ENCODE measurements around the gene MFSD6. TPM values are rescaled to one million over a fixed set of nuclear protein-coding genes. Genes with fewer than 3 reads are reported as not detected.
A peak's percentile ranks its signal among the peaks of the same experiment; 100 is the strongest.

Gene MFSD6
- total and polyA plus RNA-seq, 4 donors = 11.7 to 61.7 (median 37.4) TPM

DNA sequence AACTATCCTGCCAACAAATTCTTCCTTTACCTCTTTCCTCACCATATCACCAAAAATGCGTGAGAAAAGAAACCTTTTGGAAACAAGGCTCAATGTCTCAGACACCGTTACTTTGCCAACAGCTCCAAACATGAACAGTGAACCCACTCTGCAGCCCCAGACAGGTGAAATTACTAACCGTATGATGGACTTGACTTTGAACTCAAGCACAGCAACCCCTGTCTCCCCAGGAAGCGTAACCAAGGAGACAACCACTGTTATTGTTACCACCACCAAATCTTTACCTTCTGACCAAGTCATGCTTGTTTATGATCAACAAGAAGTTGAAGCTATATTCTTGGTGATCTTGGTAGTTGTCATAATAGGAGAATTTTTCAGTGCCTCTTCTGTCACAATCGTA lies 28.4 kb downstream of the MFSD6 start:
- DNase-seq (no peak), ATAC-seq (ENCODE audit: insufficient read depth, low FRiP score) (no peak)
- no peak overlapping the region for H3K9ac ChIP-seq (ENCODE audit: insufficient read depth in 1 of 2, low read length in 2 of 2)
- H3K9me3 ChIP-seq (ENCODE audit: control insufficient read depth in 4 of 4, insufficient read depth in 3 of 4, low read length in 3 of 4) = no peaks in the 10 kb centered on the region
- peaks cover 0 to 2% (median 0%) of the 10 kb centered on the region in 5 donors for H3K4me1 ChIP-seq (ENCODE audit: control insufficient read depth in 5 of 5, insufficient read depth in 5 of 5, low read length in 5 of 5)
- WGBS, 2 donors = 96 to 98% methylated on average over 5 of the region's 5 CpGs
- no peak overlapping the region for H3K27ac ChIP-seq (ENCODE audit: low read depth in 1 of 2, low read length in 1 of 2)
- H3K36me3 ChIP-seq (ENCODE audit: control insufficient read depth in 4 of 4, insufficient read depth in 4 of 4, low read length in 4 of 4) = peaks cover 0 to 9% (median 3%) of the 10 kb centered on the region in 4 donors
- TF ChIP-seq, protein P1, sequence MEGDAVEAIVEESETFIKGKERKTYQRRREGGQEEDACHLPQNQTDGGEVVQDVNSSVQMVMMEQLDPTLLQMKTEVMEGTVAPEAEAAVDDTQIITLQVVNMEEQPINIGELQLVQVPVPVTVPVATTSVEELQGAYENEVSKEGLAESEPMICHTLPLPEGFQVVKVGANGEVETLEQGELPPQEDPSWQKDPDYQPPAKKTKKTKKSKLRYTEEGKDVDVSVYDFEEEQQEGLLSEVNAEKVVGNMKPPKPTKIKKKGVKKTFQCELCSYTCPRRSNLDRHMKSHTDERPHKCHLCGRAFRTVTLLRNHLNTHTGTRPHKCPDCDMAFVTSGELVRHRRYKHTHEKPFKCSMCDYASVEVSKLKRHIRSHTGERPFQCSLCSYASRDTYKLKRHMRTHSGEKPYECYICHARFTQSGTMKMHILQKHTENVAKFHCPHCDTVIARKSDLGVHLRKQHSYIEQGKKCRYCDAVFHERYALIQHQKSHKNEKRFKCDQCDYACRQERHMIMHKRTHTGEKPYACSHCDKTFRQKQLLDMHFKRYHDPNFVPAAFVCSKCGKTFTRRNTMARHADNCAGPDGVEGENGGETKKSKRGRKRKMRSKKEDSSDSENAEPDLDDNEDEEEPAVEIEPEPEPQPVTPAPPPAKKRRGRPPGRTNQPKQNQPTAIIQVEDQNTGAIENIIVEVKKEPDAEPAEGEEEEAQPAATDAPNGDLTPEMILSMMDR (IDR thresholded peaks at IDR 0.05; ENCODE audit: control extremely low read depth, extremely low read depth) = no peak
- no peaks in the 10 kb centered on the region for H3K27me3 ChIP-seq (ENCODE audit: control insufficient read depth in 3 of 3, insufficient read depth in 3 of 3, low read length in 2 of 3)
- no peak overlapping the region for H3K4me3 ChIP-seq

DNA sequence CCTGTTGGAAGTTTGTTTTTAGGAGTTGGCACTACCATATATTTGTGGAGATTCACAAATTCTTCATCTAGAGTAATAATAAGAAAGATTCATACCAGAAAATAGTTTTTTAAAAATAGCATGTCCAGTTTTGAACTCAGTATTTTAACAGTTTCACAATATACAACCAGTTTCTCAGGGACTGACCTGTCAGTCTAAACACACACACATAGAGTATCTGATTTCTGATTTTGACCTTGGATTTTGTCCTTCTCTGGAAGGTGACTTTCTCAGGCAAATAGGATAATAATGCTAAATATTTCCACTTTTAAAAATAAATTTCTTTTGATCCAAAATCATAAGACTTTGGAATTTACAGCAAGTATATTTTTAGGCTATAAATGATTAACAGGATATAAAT lies 32.0 kb downstream of the MFSD6 start:
- H3K36me3 ChIP-seq (ENCODE audit: control insufficient read depth in 4 of 4, insufficient read depth in 4 of 4, low read length in 4 of 4) = peaks cover 0 to 9% (median 3%) of the 10 kb centered on the region in 4 donors
- peaks cover 0 to 12% (median 6%) of the 10 kb centered on the region in 5 donors for H3K4me1 ChIP-seq (ENCODE audit: control insufficient read depth in 5 of 5, insufficient read depth in 5 of 5, low read length in 5 of 5)
- DNase-seq (no peak), ATAC-seq (ENCODE audit: insufficient read depth, low FRiP score) (no peak)
- TF ChIP-seq, protein P1 (IDR thresholded peaks at IDR 0.05; ENCODE audit: control extremely low read depth, extremely low read depth) = no peak
- no peaks in the 10 kb centered on the region for H3K9me3 ChIP-seq (ENCODE audit: control insufficient read depth in 4 of 4, insufficient read depth in 3 of 4, low read length in 3 of 4)
- no peak overlapping the region for H3K4me3 ChIP-seq
- H3K27me3 ChIP-seq (ENCODE audit: control insufficient read depth in 3 of 3, insufficient read depth in 3 of 3, low read length in 2 of 3) = no peaks in the 10 kb centered on the region
- no peak overlapping the region for H3K27ac ChIP-seq (ENCODE audit: low read depth in 1 of 2, low read length in 1 of 2)
- H3K9ac ChIP-seq (ENCODE audit: insufficient read depth in 1 of 2, low read length in 2 of 2) = no peak overlapping the region

DNA sequence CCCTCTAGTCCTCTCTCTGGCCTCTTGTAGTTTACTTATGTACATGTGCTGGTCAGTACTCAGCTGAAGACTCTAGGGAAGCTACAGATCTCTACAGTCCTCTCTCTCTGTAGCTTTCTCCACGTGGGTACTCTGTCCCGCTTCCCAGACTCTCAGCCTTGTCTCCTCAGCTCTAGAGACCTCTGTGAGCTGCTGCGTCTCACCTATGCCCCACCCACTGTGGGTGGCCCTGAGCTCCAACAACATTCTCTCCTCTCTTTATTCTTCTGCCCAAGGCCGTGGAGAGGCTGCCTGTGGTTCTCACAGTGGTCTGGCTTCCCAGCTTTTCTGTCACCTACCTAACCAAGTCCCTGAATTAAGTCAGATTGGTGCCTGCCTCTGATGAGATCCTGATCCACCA lies 33.4 kb downstream of the MFSD6 start:
- ATAC-seq (ENCODE audit: insufficient read depth, low FRiP score) (no peak), DNase-seq (no peak)
- Histone ChIP-seq H3K27ac (ENCODE audit: low read depth in 1 of 2, low read length in 1 of 2) (no peak overlapping the region), H3K27me3 (ENCODE audit: control insufficient read depth in 3 of 3, insufficient read depth in 3 of 3, low read length in 2 of 3) (no peaks in the 10 kb centered on the region), H3K4me1 (ENCODE audit: control insufficient read depth in 5 of 5, insufficient read depth in 5 of 5, low read length in 5 of 5) (peaks cover 0 to 17% (median 6%) of the 10 kb centered on the region in 5 donors), H3K36me3 (ENCODE audit: control insufficient read depth in 4 of 4, insufficient read depth in 4 of 4, low read length in 4 of 4) (peaks cover 0 to 5% (median 3%) of the 10 kb centered on the region in 4 donors), H3K9me3 (ENCODE audit: control insufficient read depth in 4 of 4, insufficient read depth in 3 of 4, low read length in 3 of 4) (no peaks in the 10 kb centered on the region), H3K9ac (ENCODE audit: insufficient read depth in 1 of 2, low read length in 2 of 2) (no peak overlapping the region), H3K4me3 (no peak overlapping the region)
- WGBS, 2 donors = 75 to 81% methylated on average over 4 of the region's 4 CpGs
- TF ChIP-seq, protein P1 (IDR thresholded peaks at IDR 0.05; ENCODE audit: control extremely low read depth, extremely low read depth) = no peak

GRCh38 chr2:190443055-190443454 lies 34.9 kb downstream of the MFSD6 start:
- peak overlapping the region in 1 of 2 donors; percentile 3 for H3K9ac ChIP-seq (ENCODE audit: insufficient read depth in 1 of 2, low read length in 2 of 2)
- H3K27me3 ChIP-seq (ENCODE audit: control insufficient read depth in 3 of 3, insufficient read depth in 3 of 3, low read length in 2 of 3) = no peaks in the 10 kb centered on the region
- peaks cover 3 to 20% (median 6%) of the 10 kb centered on the region in 5 donors for H3K4me1 ChIP-seq (ENCODE audit: control insufficient read depth in 5 of 5, insufficient read depth in 5 of 5, low read length in 5 of 5)
- no peak overlapping the region for H3K27ac ChIP-seq (ENCODE audit: low read depth in 1 of 2, low read length in 1 of 2)
- no peak for DNase-seq
- TF ChIP-seq, protein P1 (IDR thresholded peaks at IDR 0.05; ENCODE audit: control extremely low read depth, extremely low read depth) = no peak
- H3K9me3 ChIP-seq (ENCODE audit: control insufficient read depth in 4 of 4, insufficient read depth in 3 of 4, low read length in 3 of 4) = no peaks in the 10 kb centered on the region
- no peak overlapping the region for H3K4me3 ChIP-seq
- H3K36me3 ChIP-seq (ENCODE audit: control insufficient read depth in 4 of 4, insufficient read depth in 4 of 4, low read length in 4 of 4) = peaks cover 0 to 3% (median 0%) of the 10 kb centered on the region in 4 donors
- no peak for ATAC-seq (ENCODE audit: insufficient read depth, low FRiP score)
- 92 to 96% methylated on average over 2 of the region's 2 CpGs for WGBS, 2 donors

Measured in lung (tissue), 12 donors.